OCI-LY3 (cell line): Measurements from ENCODE around the gene ROCK2.

Source experiments
- H2AFZ ChIP-seq: fragments of 200-600, 300-600 bp; shearing (Covaris generic); 2 replicates; pipeline ENCODE4 v1.6.0; 2014; ENCODE audit warnings: antibody characterized with exemption, low read depth, low read length
- H3K27ac ChIP-seq: fragments of 200-600, 300-600 bp; sonication (generic); 2 replicates; pipeline ENCODE4 v1.5.1; 2014; ENCODE audit warnings: mild to moderate bottlenecking, low read length, moderate library complexity, mixed read lengths
- H3K27me3 ChIP-seq: fragments of 200-600, 300-600 bp; sonication (generic); 2 replicates; pipeline ENCODE4 v1.6.1; 2014; ENCODE audit warnings: low read depth, low read length, mixed read lengths
- H3K36me3 ChIP-seq: fragments of 200-600, 300-600 bp; sonication (generic); replicated peaks from 2 replicates; pipeline ENCODE3; 2014; ENCODE audit warnings: low read depth, low read length, mixed read lengths
- H3K4me1 ChIP-seq: fragments of 300-600, 200-600 bp; sonication (generic); 2 replicates; pipeline ENCODE4 v1.6.1; 2014; ENCODE audit warnings: low read length, mixed read lengths
- H3K4me2 ChIP-seq: fragments of 200-600, 300-600 bp; sonication (generic); 2 replicates; pipeline ENCODE4 v1.6.1; 2014; ENCODE audit warnings: low read length, mixed read lengths
- H3K4me3 ChIP-seq: fragments of 300-600, 200-600 bp; sonication (generic); 2 replicates; pipeline ENCODE4 v1.5.1; 2014; ENCODE audit warnings: antibody characterized with exemption, mild to moderate bottlenecking, low read length, moderate library complexity
- H3K79me2 ChIP-seq: fragments of 300-600, 200-600 bp; shearing (Covaris generic); 2 replicates; pipeline ENCODE4 v1.6.1; 2014; ENCODE audit warnings: mild to moderate bottlenecking, low read length, mixed read lengths
- H3K9ac ChIP-seq: fragments of 300-600, 200-600 bp; shearing (Covaris generic); 2 replicates; pipeline ENCODE4 v1.6.0; 2014; ENCODE audit warnings: mild to moderate bottlenecking, low read length, moderate library complexity
- H3K9me3 ChIP-seq: fragments of 200-600, 300-600 bp; shearing (Covaris generic); 2 replicates; pipeline ENCODE4 v1.6.1; 2014; ENCODE audit warnings: low read length, mixed read lengths; ENCODE audit not compliant: insufficient read depth
- H4K20me1 ChIP-seq: fragments of 200-600, 300-600 bp; sonication (generic); 2 replicates; pipeline ENCODE4 v1.6.1; 2016; ENCODE audit warnings: low read length, mixed read lengths; ENCODE audit not compliant: insufficient read depth
- CTCF ChIP-seq: fragments of 200-600, 300-600 bp; sonication (generic); IDR thresholded peaks from 2 replicates; pipeline ENCODE4 v1.5.1; 2014; ENCODE audit warnings: antibody characterized with exemption, low read length, low read depth
- EZH2phosphoT487 ChIP-seq: fragments of 200-600 bp; shearing (Covaris generic); IDR thresholded peaks from 2 replicates; pipeline ENCODE4 v1.6.1; 2018; ENCODE audit warnings: antibody characterized with exemption, mixed run types, low read depth

The ROCK2 gene

GRCh38 chr2:11312770-11313471 lies 31.5 kb downstream of the ROCK2 start:
- Histone ChIP-seq H3K79me2 (peaks cover 66% of the 10 kb centered on the region), H3K27me3 (no peaks in the 10 kb centered on the region), H3K27ac (no peak overlapping the region), H3K4me1 (peaks cover 19% of the 10 kb centered on the region), H3K9me3 (no peaks in the 10 kb centered on the region), H3K36me3 (no peaks in the 10 kb centered on the region), H3K9ac (no peak overlapping the region), H3K4me2 (no peak overlapping the region), H4K20me1 (peaks cover 9% of the 10 kb centered on the region; the same call in 1 of the 2 replicates), H3K4me3 (no peak overlapping the region), H2AFZ (no peak overlapping the region)
- TF ChIP-seq CTCF: no peak
- TF ChIP-seq EZH2phosphoT487: no peak

GRCh38 chr2:11311543-11311942 lies 32.9 kb downstream of the ROCK2 start:
- Histone ChIP-seq H3K27me3 (no peaks in the 10 kb centered on the region), H2AFZ (no peak overlapping the region), H3K9me3 (no peaks in the 10 kb centered on the region), H3K4me2 (no peak overlapping the region), H3K9ac (no peak overlapping the region), H3K36me3 (no peaks in the 10 kb centered on the region), H3K4me3 (no peak overlapping the region), H3K4me1 (peaks cover 19% of the 10 kb centered on the region), H4K20me1 (peaks cover 11% of the 10 kb centered on the region), H3K79me2 (peaks cover 75% of the 10 kb centered on the region), H3K27ac (no peak overlapping the region)
- no peak for TF ChIP-seq EZH2phosphoT487
- no peak for TF ChIP-seq CTCF

GRCh38 chr2:11310212-11310611 lies 34.2 kb downstream of the ROCK2 start:
- TF ChIP-seq CTCF (no peak), EZH2phosphoT487 (no peak)
- H2AFZ ChIP-seq: no peak overlapping the region
- H3K9me3 ChIP-seq: no peaks in the 10 kb centered on the region
- H3K27me3 ChIP-seq: no peaks in the 10 kb centered on the region
- peaks cover 78% of the 10 kb centered on the region for H3K79me2 ChIP-seq
- H3K4me3 ChIP-seq: no peak overlapping the region
- H3K27ac ChIP-seq: no peak overlapping the region
- H4K20me1 ChIP-seq: peaks cover 13% of the 10 kb centered on the region
- no peaks in the 10 kb centered on the region for H3K36me3 ChIP-seq
- peaks cover 19% of the 10 kb centered on the region for H3K4me1 ChIP-seq
- no peak overlapping the region for H3K9ac ChIP-seq
- no peak overlapping the region for H3K4me2 ChIP-seq

- Histone ChIP-seq H3K4me1 (peaks cover 14% of the 10 kb centered on the region), H2AFZ (no peak overlapping the region), H3K27ac (no peak overlapping the region), H3K9me3 (no peaks in the 10 kb centered on the region), H3K36me3 (no peaks in the 10 kb centered on the region), H3K4me2 (no peak overlapping the region), H3K4me3 (no peak overlapping the region), H3K9ac (no peak overlapping the region), H3K27me3 (no peaks in the 10 kb centered on the region), H3K79me2 (peaks cover 74% of the 10 kb centered on the region), H4K20me1 (peaks cover 13% of the 10 kb centered on the region)
- TF ChIP-seq CTCF (no peak), EZH2phosphoT487 (no peak)
Measured at GRCh38 chr2:11309706-11310105, 34.7 kb downstream of the ROCK2 start.
